GM12878 (cell line): Measurements from ENCODE around the gene TAPT1. TPM values are rescaled to one million over a fixed set of nuclear protein-coding genes. Genes with fewer than 3 reads are reported as not detected.
"Not testable (repeated sequence)": the region's sequence is repeated elsewhere in the genome, so short reads cannot be mapped to it uniquely, and the experiment has no call there.

Experiments used
- ATAC-seq: fragments of 200-7000 bp; cut with Tn5 transposase; 3 replicates; pipeline ENCODE4 v1.9.1; 2020; ENCODE audit warnings: mild to moderate bottlenecking, moderate library complexity
- BruUV-seq: library from RNA; stranded (reverse); fragments of 400-500 nt; replicated peaks from 2 replicates; lab custom pipeline; 2021; lab: Mats Ljungman, UMichigan
- CTCF ChIA-PET: fragments of 300-600 bp; sonication (Branson Sonifier 250); formaldehyde crosslinking; extraction: SDS; loops from one replicate; lab custom pipeline; 2021; ENCODE audit warnings: inconsistent platforms; lab: Yijun Ruan, JAX
- POLR2A ChIA-PET: fragments of 350-600 bp; formaldehyde crosslinking; extraction: SDS; loops from one replicate; lab custom pipeline; 2021; ENCODE audit warnings: inconsistent platforms; lab: Charles Lee
- RAD21 ChIA-PET: fragments of 300-600 bp; sonication (Branson Sonifier 250); formaldehyde crosslinking; loops from one replicate; lab custom pipeline; 2023; ENCODE audit warnings: antibody characterized with exemption; ENCODE audit not compliant: unreplicated experiment; lab: Charles Lee
- SMC1A ChIA-PET: fragments of 300-600 bp; sonication (Branson Sonifier 250); formaldehyde crosslinking; loops from one replicate; lab custom pipeline; 2023; ENCODE audit not compliant: unreplicated experiment, uncharacterized antibody; lab: Charles Lee
- DNase-seq: peaks from one replicate; pipeline ENCODE4 v3.0.0-alpha.2; 2011; ENCODE audit warnings: low read depth, low spot score
- FAIRE-seq: peaks from 3 replicates; lab custom pipeline; 2011; peaks lifted over from hg19 to GRCh38; lab: Jason Lieb, UNC
- H2AFZ ChIP-seq: 2 replicates; pipeline ENCODE4 v1.6.0; 2011; ENCODE audit warnings: low read depth, low read length, control low read depth; ENCODE audit not compliant: control insufficient read depth
- H3K27ac ChIP-seq: 2 replicates; pipeline ENCODE4 v1.5.1; 2011; ENCODE audit warnings: control low read depth; ENCODE audit not compliant: control insufficient read depth, insufficient read depth
- H3K27me3 ChIP-seq, 2 experiments: replicated peaks in 1 of 2; 2 replicates each; pipeline versions ENCODE4 v1.6.0 to v1.6.1; 2011; ENCODE audit warnings: low read length in 1 of 2; ENCODE audit not compliant: control insufficient read depth in 2 of 2, insufficient read depth in 2 of 2
- H3K36me3 ChIP-seq, 2 experiments: 2 replicates each; pipeline ENCODE4 v1.5.1; 2011; ENCODE audit warnings: low read length in 1 of 2; ENCODE audit not compliant: control insufficient read depth in 2 of 2, insufficient read depth in 2 of 2
- H3K4me1 ChIP-seq: 2 replicates; pipeline ENCODE4 v1.6.1; 2011; ENCODE audit warnings: mild to moderate bottlenecking, low read length, moderate library complexity, mixed read lengths; ENCODE audit not compliant: control insufficient read depth, insufficient read depth
- H3K4me2 ChIP-seq: 2 replicates; pipeline ENCODE4 v1.6.0; 2011; ENCODE audit warnings: control low read depth; ENCODE audit not compliant: control insufficient read depth, insufficient read depth
- H3K4me3 ChIP-seq: fragments of 200-600 bp; sonication (generic); 2 replicates; pipeline ENCODE4 v1.5.1; 2016
- H3K79me2 ChIP-seq: 2 replicates; pipeline ENCODE4 v1.6.0; 2011; ENCODE audit warnings: low read length; ENCODE audit not compliant: control insufficient read depth, insufficient read depth
- H3K9ac ChIP-seq: 2 replicates; pipeline ENCODE4 v1.8.0; 2011; ENCODE audit warnings: low read length, control low read depth, mixed read lengths; ENCODE audit not compliant: control insufficient read depth, insufficient read depth
- H3K9me3 ChIP-seq: replicated peaks from 3 replicates; pipeline ENCODE4 v1.5.1; 2011; ENCODE audit warnings: mild to moderate bottlenecking, low read length; ENCODE audit not compliant: control insufficient read depth, insufficient read depth
- H4K20me1 ChIP-seq: 2 replicates; pipeline ENCODE4 v1.6.0; 2011; ENCODE audit not compliant: control insufficient read depth, insufficient read depth
- BCL3 ChIP-seq: IDR thresholded peaks from 2 replicates; pipeline ENCODE4 v1.6.1; 2011; ENCODE audit warnings: borderline replicate concordance, low read depth, mild to moderate bottlenecking, moderate library complexity, low read length; ENCODE audit not compliant: insufficient read depth, poor library complexity, severe bottlenecking
- BRCA1 ChIP-seq: IDR thresholded peaks from 2 replicates; pipeline ENCODE4 v1.6.1; 2011; ENCODE audit warnings: low read depth, low read length, improper control_type of control experiment
- CHD2 ChIP-seq: IDR thresholded peaks from 2 replicates; pipeline ENCODE4 v1.6.1; 2011; ENCODE audit warnings: low read depth, low read length, improper control_type of control experiment, borderline replicate concordance
- EGR1 ChIP-seq, 2 experiments: IDR thresholded peaks; 1 replicate in 1 of 2; 2 replicates in 1 of 2; pipeline ENCODE4 v1.6.1; 2011 to 2012; ENCODE audit warnings: low read depth in 2 of 2, low read length in 2 of 2, borderline replicate concordance in 1 of 2, mild to moderate bottlenecking in 1 of 2, moderate library complexity in 1 of 2
- HDGF ChIP-seq: fragments of 450-650 bp; IDR thresholded peaks from 2 replicates; pipeline ENCODE4 v1.6.1; 2016; ENCODE audit warnings: antibody characterized with exemption
- KAT2A ChIP-seq: conservative IDR thresholded peaks from 2 replicates; pipeline ENCODE4 v1.6.1; 2011; ENCODE audit warnings: low read depth, low read length; ENCODE audit not compliant: control insufficient read depth
- RCOR1 ChIP-seq: conservative IDR thresholded peaks from 2 replicates; pipeline ENCODE4 v1.6.1; 2012; ENCODE audit warnings: low read depth, low read length, improper control_type of control experiment
- SRF ChIP-seq, 2 experiments: IDR thresholded peaks; 2 replicates each; pipeline ENCODE4 v1.6.1; 2011; ENCODE audit warnings: low read depth in 2 of 2, low read length in 2 of 2, mild to moderate bottlenecking in 1 of 2, moderate library complexity in 1 of 2
- TCF7 ChIP-seq: IDR thresholded peaks from 2 replicates; pipeline ENCODE4 v1.6.1; 2014; ENCODE audit warnings: antibody characterized with exemption, borderline replicate concordance
- WGBS: methylation state at CpG from one replicate; pipeline ENCODE4 v1.1.6; 2016; ENCODE audit warnings: low lambda C conversion rate; ENCODE audit not compliant: insufficient replicate concordance, insufficient coverage; ENCODE audit errors: missing lambda C conversion rate; 5-methylcytosine and 5-hydroxymethylcytosine counted together
- in situ Hi-C: fragments of 300-500 bp; cut with MboI; formaldehyde crosslinking; loops from 9 replicates; pipeline ENCODE4 v1.14.3; 2018; ENCODE audit warnings: mixed read lengths
- intact Hi-C: fragments of 100-400 bp; cut with micrococcal nuclease; formaldehyde crosslinking; loops from one replicate; pipeline ENCODE4 v1.14.2; 2022; ENCODE audit not compliant: unreplicated experiment
- polyA plus RNA-seq, 11 experiments: library from polyadenylated mRNA; depleted of rRNA in 4 of 11; unstranded in 6 of 11; stranded (reverse) in 5 of 11; fragments of >200 nt; fragmentation: Nextera tagmentation in 4 of 11; fragmentation: Illumina TruSeq in 1 of 11; extraction: Ambion mirVana in 4 of 11; extraction: Trizol in 1 of 11; gene quantifications; 1 replicate in 1 of 11; 2 replicates in 10 of 11; pipeline versions ENCODE4 v1.2.1 to v1.2.3, GENCODE V29; 2011 to 2016; ENCODE audit warnings: inconsistent platforms in 2 of 11, missing spikeins in 2 of 11, low read depth in 1 of 11
- total RNA-seq, 4 experiments: library from RNA; depleted of rRNA in 3 of 4; stranded (reverse); fragments of >200 nt in 3 of 4; fragmentation: Illumina TruSeq in 1 of 4; extraction: Trizol in 1 of 4; gene quantifications; 2 replicates each; pipeline versions ENCODE4 v1.2.1 to v1.2.3, GENCODE V29; 2013 to 2021

The TAPT1 gene
- total and polyA plus RNA-seq, 10 of the 15 experiments (the other 5 are each of a cell fraction or from before 2014, with no cell fraction given) = 0.91 to 23.3 (median 9.5) TPM

DNA sequence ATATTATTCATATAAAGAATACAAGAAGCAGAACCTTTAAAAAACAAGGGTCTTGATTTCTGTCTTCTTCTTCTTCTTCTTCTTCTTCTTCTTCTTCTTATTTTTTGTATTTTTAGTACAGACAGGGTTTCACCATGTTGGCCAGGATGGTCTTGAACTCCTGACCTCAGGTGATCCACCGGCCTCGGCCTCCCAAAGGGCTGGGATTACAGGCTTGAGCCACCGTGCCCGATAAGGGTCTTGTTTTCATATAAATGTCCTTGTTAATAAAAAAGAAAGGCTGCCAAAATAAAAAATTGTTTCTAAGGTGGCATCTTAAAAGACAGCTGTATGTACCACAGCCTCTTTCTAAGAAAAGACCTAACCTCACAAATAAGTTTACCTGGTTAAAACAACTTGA lies 31.5 kb downstream of the TAPT1 start:
- in situ Hi-C loops, H3K4me2 ChIP-seq, H3K9me3 ChIP-seq, H2AFZ ChIP-seq, H4K20me1 ChIP-seq, H3K27me3 ChIP-seq, H3K9ac ChIP-seq, H3K36me3 ChIP-seq, intact Hi-C loops, FAIRE-seq, RAD21 ChIA-PET, POLR2A ChIA-PET, H3K79me2 ChIP-seq, BruUV-seq, H3K4me1 ChIP-seq, ATAC-seq, H3K27ac ChIP-seq, DNase-seq, H3K4me3 ChIP-seq: not testable (repeated sequence)
- ChIA-PET CTCF (interaction anchor here (1.1 to 5.9 kb wide), 3 partner anchors 13 to 70 kb away, joined by 3 to 78 read pairs (median 10); no protein-coding TSS in a partner anchor), SMC1A (interaction anchor here (0.8 to 2.7 kb wide), 3 partner anchors 12 to 167 kb away, joined by 3 to 16 read pairs (median 3); no protein-coding TSS in a partner anchor)
- WGBS = 97% methylated on average over 4 of the region's 4 CpGs

- POLR2A ChIA-PET = no interaction called here
- H3K4me2 ChIP-seq = no peak overlapping the region
- H3K9me3 ChIP-seq = no peaks in the 10 kb centered on the region
- WGBS = 83% methylated on average over 3 of the region's 3 CpGs
- TF ChIP-seq BRCA1 (no peak), BCL3 (no peak), TCF7 (no peak), CHD2 (no peak), SRF (IDR thresholded peaks at IDR 0.05; ENCODE audit: low read depth in 2 of 2, low read length in 2 of 2) (no peak), HDGF (no peak), KAT2A (no peak), RCOR1 (no peak), EGR1 (IDR thresholded peaks at IDR 0.05; ENCODE audit: borderline replicate concordance in 1 of 2, low read depth in 2 of 2, low read length in 2 of 2) (no peak)
- H3K27ac ChIP-seq = no peak overlapping the region
- in situ Hi-C loops (no loop called here), intact Hi-C loops (no loop called here)
- H3K4me1 ChIP-seq = peaks cover 2% of the 10 kb centered on the region; the same call in 1 of the 2 replicates
- DNase-seq (no peak), FAIRE-seq (no peak), ATAC-seq (no peak)
- H2AFZ ChIP-seq = no peak overlapping the region
- RAD21 ChIA-PET = no interaction called here
- peaks cover 5 to 9% of the 10 kb centered on the region in 2 experiments; a peak in 3 of 4 replicates for H3K36me3 ChIP-seq
- no peaks in the 10 kb centered on the region for H3K79me2 ChIP-seq
- CTCF ChIA-PET = interaction anchor here (1.2 kb wide), 1 partner anchor 12 kb away, joined by 8 read pairs; no protein-coding TSS in a partner anchor
- SMC1A ChIA-PET = interaction anchor here (0.8 kb wide), 1 partner anchor 11 kb away, joined by 5 read pairs; no protein-coding TSS in a partner anchor
- BruUV-seq = no TSS peak
- no peaks in the 10 kb centered on the region for H4K20me1 ChIP-seq
- no peak overlapping the region for H3K9ac ChIP-seq
- H3K27me3 ChIP-seq = no peaks in the 10 kb centered on the region
- H3K4me3 ChIP-seq = no peak overlapping the region
Measured at GRCh38 chr4:16194214-16194613, 32.1 kb downstream of the TAPT1 start.
